ENCODE measurements around the gene TICRR.

DNA sequence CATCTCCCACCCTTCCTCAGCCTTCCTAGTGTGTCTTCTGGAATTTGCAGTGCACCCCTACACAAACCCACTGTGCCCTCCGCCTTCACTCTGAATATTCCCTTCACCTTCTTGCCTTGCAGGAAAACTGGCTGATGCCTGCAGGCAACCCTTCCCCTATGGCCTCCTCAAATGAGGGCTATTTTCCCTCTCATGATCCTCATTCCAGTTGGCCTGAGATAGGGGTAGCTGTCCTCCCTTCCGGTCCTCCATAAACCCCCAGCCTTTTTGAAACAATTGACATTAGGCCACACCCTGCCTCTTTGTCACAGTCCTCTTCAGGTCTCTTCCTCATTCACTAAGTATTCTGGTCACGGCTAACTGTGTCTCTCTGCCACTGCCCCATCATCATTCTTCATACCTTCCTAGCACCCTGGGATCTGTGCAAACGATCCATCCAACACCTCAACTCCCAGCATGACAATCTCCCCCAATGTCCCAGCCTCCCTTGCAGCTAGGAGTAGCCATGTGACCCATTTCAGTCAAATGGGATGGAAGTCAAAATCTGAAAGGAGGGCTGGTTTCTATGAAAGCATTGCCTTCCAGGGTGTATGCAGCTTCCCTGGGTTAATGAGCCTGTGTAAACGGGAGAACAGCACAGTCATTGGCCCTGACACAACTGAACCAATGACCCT, 8.5 kb upstream of the TICRR start:
- no peak for TF ChIP-seq POLR2A (IDR thresholded peaks at IDR 0.05)
- TF ChIP-seq, protein P1, sequence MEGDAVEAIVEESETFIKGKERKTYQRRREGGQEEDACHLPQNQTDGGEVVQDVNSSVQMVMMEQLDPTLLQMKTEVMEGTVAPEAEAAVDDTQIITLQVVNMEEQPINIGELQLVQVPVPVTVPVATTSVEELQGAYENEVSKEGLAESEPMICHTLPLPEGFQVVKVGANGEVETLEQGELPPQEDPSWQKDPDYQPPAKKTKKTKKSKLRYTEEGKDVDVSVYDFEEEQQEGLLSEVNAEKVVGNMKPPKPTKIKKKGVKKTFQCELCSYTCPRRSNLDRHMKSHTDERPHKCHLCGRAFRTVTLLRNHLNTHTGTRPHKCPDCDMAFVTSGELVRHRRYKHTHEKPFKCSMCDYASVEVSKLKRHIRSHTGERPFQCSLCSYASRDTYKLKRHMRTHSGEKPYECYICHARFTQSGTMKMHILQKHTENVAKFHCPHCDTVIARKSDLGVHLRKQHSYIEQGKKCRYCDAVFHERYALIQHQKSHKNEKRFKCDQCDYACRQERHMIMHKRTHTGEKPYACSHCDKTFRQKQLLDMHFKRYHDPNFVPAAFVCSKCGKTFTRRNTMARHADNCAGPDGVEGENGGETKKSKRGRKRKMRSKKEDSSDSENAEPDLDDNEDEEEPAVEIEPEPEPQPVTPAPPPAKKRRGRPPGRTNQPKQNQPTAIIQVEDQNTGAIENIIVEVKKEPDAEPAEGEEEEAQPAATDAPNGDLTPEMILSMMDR (IDR thresholded peaks at IDR 0.05) = no peak

Data from suprapubic skin (tissue), 3 donors.